Glomerular visceral epithelial cell (primary cell): ENCODE results near the gene ZNF22.

ENCODE experiments used
- DNase-seq: peaks from one replicate; pipeline ENCODE4 v3.0.0-alpha.2; 2016; ENCODE audit errors: extremely low spot score

Gene ZNF22

GRCh38 chr10:44977287-44978212 lies 23.2 kb upstream of the ZNF22 start:
- no peak for DNase-seq

DNA sequence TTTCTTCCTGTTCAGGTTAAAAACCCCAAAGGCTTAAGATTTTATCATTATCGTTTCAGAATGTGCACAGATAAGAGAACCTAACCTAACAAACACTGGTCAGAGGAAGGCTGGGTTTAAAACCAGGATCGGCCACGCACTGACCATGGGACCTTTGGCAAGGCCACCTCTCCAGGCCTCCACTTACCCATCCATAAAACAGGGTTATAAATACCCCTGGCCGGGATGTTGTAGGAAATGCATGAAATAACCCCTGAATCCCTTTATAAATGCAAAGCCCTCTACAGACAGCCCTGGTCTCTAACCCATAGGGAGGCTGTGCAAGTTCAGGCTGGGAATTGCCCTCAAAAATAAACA lies 22.5 kb upstream of the ZNF22 start:
- DNase-seq, result no peak

DNA sequence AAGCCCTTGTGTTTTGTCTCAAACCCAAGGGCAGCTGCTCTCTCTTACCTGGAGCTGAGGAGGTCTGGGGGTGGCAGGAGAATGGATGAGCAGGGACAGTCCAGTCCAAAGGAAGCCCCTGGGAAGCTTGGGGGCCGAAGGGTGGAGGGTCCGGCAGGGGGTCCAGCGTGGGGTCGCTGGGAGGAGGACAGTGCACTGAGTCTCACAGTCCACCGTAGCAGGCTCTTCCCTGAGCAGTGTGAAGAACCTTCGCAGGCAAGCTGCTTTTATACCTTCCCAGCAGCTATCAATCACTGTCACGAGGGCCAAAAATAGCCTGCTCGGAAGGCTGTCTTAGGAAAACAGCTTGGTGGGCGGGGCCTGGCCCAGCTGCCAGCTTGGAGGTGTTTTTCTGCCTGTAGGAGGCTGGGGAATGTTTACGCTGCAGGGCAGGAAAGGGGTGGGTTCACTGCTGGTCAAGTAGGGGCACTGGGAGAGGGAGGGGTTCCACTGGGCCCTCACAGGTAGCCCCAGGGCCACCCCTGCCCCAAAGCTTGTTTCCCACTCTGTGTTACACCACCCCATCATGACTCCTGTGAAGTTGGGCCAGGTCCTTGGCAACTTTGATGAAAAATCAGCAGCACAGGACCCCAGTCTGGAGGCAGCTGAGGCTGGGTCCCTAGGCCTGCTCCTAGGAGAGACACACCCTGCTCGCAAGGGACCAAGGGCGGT lies 22.0 kb upstream of the ZNF22 start, which contains the start of gene DEPP1:
Gene DEPP1 (minus strand): TSS at position 240 of the 711 bp plus-strand sequence. CDS start 779 bp downstream, outside the sequence.
- peak; percentile 95 for DNase-seq

DNA sequence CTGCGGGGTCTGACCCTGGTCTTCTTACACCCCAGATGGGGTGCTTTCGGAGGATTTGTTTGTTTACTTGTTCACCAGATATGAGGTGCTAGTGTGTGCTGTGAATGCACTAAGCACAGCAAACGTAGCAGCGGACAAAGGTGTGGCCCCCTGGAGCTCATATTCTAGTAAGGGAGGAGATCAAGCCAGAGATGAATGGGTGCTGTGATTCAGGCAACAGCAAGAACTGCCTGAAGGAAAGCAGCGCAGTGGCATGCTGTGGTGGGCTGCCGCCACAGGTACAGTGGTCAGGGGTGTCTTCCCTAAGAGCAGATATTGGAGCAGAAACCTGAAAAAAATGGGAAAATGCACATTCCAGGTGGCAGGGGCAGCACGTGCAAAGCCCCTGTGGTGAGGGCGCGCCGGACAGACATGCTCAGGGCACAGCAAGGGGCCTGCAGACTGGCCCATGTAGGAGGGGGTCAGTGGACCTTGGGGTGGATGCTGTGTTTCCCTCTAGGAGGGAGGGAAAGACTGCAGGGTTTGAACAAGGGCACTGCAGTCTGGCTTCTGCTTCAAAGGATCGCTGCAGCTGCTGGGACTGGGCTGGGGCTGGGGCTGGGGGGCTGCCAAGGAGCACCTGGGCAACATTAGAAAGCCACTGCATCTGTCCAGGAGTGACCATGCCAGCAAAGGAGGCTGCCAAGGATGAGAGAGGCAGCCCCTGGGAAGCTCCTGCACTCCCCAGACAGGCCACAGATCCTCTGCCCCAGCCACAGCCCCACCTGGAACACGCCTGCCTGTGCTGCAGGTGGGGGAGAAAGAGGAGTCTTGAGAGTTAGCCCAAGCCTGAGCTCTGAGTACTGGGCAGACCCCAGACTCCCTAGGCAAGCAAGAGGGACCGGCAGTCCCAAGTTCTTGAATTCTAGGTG lies 21.2 kb upstream of the ZNF22 start:
- DNase-seq, result no peak

GRCh38 chr10:44980309-44981171 lies 20.2 kb upstream of the ZNF22 start:
- no peak for DNase-seq

DNA sequence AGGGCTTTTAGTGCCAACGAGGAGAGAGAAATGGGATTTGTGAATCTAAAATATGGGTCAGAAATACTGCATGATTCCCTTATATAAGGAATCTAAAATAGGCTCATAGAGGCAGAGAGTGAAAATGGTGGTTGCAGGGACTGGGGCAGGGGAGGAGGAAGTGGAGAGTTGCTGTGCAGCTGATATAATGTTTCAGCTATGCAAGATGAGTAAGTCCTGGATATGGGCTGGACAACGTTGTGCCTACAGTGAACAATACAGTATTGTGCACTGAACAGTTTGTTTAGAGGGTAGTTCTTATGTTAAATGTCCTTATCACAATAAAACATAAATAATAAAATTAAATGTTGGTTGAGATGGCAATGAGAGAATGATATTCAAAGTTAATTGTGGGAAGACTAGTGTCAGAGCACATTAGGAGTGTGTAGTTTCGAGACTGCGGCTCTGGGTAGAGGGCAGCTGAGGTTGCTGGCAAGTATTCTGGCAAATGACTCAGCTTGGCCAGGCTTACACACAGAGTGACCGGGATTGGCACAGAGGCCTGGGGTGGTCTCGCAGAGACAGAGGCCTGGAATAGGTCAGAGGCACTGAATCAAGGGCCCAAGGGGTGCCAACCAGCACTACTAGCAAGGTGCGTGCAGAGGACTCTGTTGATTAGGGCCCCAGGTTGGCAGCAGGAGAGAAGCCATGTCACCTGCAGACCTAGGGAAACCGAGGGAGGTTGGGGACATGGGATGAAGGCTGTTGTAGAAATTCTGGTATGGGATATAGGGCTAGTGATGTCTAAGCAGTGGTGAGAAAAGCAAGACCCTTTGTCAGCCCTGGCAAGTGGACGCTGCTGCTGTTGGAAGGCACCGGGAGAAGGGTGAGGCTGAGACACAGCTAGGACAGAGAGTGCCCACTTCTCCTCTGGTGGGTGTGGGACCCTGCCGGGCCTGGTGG lies 19.3 kb upstream of the ZNF22 start:
- DNase-seq, result peak; percentile 82

GRCh38 chr10:44982114-44982460 lies 18.6 kb upstream of the ZNF22 start:
- DNase-seq, result peak; percentile 85

GRCh38 chr10:44982496-44982895 lies 18.2 kb upstream of the ZNF22 start:
- DNase-seq, result no peak

- DNase-seq, result no peak
These were observed 17.4 kb upstream of the ZNF22 start for GRCh38 chr10:44983066-44983894.

DNA sequence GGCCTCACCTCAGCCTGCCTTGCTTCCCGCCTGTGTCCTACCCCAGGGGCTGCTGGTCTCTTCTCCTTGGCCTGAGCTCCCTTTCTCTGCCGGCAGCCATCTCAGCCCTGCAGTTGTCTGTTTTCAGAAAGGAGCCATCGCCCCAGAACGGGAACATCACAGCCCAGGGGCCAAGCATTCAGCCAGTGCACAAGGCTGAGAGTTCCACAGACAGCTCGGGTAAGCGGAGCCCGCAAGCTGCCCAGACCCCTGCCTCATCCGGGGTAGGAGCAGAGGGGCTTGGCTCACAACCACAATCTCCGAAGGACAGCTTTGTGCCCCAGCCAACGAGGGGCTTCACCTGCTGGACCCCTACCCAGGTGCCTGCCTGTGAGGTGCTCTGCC lies 16.8 kb upstream of the ZNF22 start:
- no peak for DNase-seq

DNA sequence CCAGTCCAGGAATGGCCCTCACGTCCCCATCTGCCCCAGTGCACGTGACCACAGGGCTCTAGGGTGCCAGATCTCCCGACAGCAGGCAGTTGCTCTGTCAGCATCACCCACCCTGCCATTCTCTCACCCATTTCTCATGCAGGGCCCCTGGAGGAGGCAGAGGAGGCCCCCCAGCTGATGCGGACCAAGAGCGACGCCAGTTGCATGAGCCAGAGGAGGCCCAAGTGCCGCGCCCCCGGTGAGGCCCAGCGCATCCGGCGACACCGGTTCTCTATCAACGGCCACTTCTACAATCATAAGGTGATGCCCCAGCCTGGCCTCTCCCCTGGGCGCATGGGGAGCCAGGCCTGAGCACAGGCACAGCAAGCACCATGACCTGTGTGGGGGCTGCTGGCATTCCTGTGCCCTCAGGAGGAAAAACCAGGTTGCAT lies 16.0 kb upstream of the ZNF22 start:
- no peak for DNase-seq

DNA sequence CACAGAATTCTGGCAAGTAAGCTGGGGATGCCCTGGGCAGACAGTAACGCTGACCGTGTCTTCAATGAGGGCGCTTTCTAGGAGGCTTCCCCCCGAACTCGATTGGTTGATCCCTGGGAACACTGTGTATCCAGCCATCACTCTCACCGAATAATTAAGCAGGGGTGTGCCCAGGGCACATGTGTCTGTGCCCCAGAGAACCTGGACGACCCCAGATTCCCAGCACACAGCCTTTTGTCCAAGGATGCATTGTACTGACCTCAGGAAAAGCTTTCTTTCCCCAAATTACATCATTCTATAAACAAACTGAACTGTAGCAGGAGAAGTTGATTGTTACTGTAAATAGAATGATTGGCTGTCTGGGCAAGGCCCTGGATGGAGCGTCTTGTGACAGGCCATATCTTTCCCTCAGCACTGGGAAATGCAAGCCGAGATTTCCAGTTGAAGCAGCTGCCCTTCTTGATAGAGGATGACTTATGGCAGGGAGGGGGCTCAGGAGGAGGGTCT lies 15.5 kb upstream of the ZNF22 start:
- DNase-seq, result no peak

GRCh38 chr10:44986179-44986578 lies 14.5 kb upstream of the ZNF22 start:
- DNase-seq, result no peak

DNA sequence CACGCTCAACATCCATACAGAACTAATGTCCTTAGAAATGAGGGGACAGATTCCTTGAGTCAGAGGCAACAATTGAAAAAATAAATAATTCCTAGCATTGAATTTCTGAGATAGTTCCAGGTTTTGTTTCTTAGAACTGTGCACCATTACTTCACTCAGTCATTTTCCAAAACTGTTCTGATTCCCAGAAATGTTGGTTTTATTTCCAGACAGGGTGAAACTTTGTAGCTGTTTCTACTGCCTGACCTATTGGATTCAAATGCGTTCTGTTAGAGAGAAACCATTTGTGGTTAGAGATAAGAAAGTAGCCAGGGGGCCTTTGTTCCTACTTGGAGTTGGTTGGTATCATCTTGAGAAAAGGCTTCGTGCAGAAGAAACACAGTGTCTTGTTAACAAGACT lies 14.1 kb upstream of the ZNF22 start:
- no peak for DNase-seq

- DNase-seq, result no peak
These were observed 11.7 kb upstream of the ZNF22 start for GRCh38 chr10:44988957-44989585.

- DNase-seq, result no peak
These were observed 11.0 kb upstream of the ZNF22 start for GRCh38 chr10:44989597-44990301.

GRCh38 chr10:44990302-44990655 lies 10.4 kb upstream of the ZNF22 start:
- no peak for DNase-seq

- no peak for DNase-seq
These were observed 9.8 kb upstream of the ZNF22 start for GRCh38 chr10:44990965-44991364.
